Measurements from ENCODE around the gene PYDC2. TPM values are rescaled to one million over a fixed set of nuclear protein-coding genes. Genes with fewer than 3 reads are reported as not detected.

PYDC2 gene
- total and polyA plus RNA-seq, 4 donors: not detected

GRCh38 chr3:191493336-191493735, 32.4 kb downstream of the PYDC2 start:
- no peak overlapping the region for H3K27ac ChIP-seq (ENCODE audit: low read depth, low read length)
- H3K9me3 ChIP-seq (ENCODE audit: control insufficient read depth, insufficient read depth, low read length): no peaks in the 10 kb centered on the region
- DNase-seq (ENCODE audit: low read depth in 4 of 6, low spot score in 6 of 6): peak in 1 of 6 donors; percentile 2
- H3K36me3 ChIP-seq (ENCODE audit: control insufficient read depth, insufficient read depth, low read length): no peaks in the 10 kb centered on the region
- no peaks in the 10 kb centered on the region for H3K4me1 ChIP-seq (ENCODE audit: control insufficient read depth, insufficient read depth, low read length)
- H3K27me3 ChIP-seq (ENCODE audit: control insufficient read depth, insufficient read depth, low read length): no peaks in the 10 kb centered on the region
- no peak overlapping the region for H3K4me3 ChIP-seq (ENCODE audit: low read depth, low read length)

GRCh38 chr3:191499307-191500080, 38.5 kb downstream of the PYDC2 start:
- H3K9me3 ChIP-seq (ENCODE audit: control insufficient read depth, insufficient read depth, low read length): no peaks in the 10 kb centered on the region
- H3K27ac ChIP-seq (ENCODE audit: low read depth, low read length): peak overlapping the region; percentile 22
- H3K4me3 ChIP-seq (ENCODE audit: low read depth, low read length): peak overlapping the region; percentile 32
- peaks cover 5% of the 10 kb centered on the region for H3K4me1 ChIP-seq (ENCODE audit: control insufficient read depth, insufficient read depth, low read length)
- H3K36me3 ChIP-seq (ENCODE audit: control insufficient read depth, insufficient read depth, low read length): no peaks in the 10 kb centered on the region
- no peaks in the 10 kb centered on the region for H3K27me3 ChIP-seq (ENCODE audit: control insufficient read depth, insufficient read depth, low read length)
- WGBS (ENCODE audit: insufficient coverage): 14% methylated on average over 16 of the region's 20 CpGs
- DNase-seq (ENCODE audit: low read depth in 4 of 6, low spot score in 6 of 6): peak; percentile 24 to 83 (median 34)

GRCh38 chr3:191500892-191501291, 39.9 kb downstream of the PYDC2 start:
- no peaks in the 10 kb centered on the region for H3K27me3 ChIP-seq (ENCODE audit: control insufficient read depth, insufficient read depth, low read length)
- WGBS (ENCODE audit: insufficient coverage): no CpG with 5 or more reads among the region's 5 CpGs
- no peak overlapping the region for H3K27ac ChIP-seq (ENCODE audit: low read depth, low read length)
- H3K36me3 ChIP-seq (ENCODE audit: control insufficient read depth, insufficient read depth, low read length): no peaks in the 10 kb centered on the region
- no peaks in the 10 kb centered on the region for H3K9me3 ChIP-seq (ENCODE audit: control insufficient read depth, insufficient read depth, low read length)
- peaks cover 5% of the 10 kb centered on the region for H3K4me1 ChIP-seq (ENCODE audit: control insufficient read depth, insufficient read depth, low read length)
- no peak overlapping the region for H3K4me3 ChIP-seq (ENCODE audit: low read depth, low read length)
- no peak for DNase-seq (ENCODE audit: low read depth in 4 of 6, low spot score in 6 of 6)

- no peaks in the 10 kb centered on the region for H3K9me3 ChIP-seq (ENCODE audit: control insufficient read depth, insufficient read depth, low read length)
- H3K4me3 ChIP-seq (ENCODE audit: low read depth, low read length): no peak overlapping the region
- H3K27me3 ChIP-seq (ENCODE audit: control insufficient read depth, insufficient read depth, low read length): no peaks in the 10 kb centered on the region
- H3K27ac ChIP-seq (ENCODE audit: low read depth, low read length): no peak overlapping the region
- peak in 1 of 6 donors; percentile 50 for DNase-seq (ENCODE audit: low read depth in 4 of 6, low spot score in 6 of 6)
- WGBS (ENCODE audit: insufficient coverage): no CpG with 5 or more reads among the region's 3 CpGs
- no peaks in the 10 kb centered on the region for H3K36me3 ChIP-seq (ENCODE audit: control insufficient read depth, insufficient read depth, low read length)
- H3K4me1 ChIP-seq (ENCODE audit: control insufficient read depth, insufficient read depth, low read length): peaks cover 5% of the 10 kb centered on the region
Measured at GRCh38 chr3:191502583-191502982, 41.6 kb downstream of the PYDC2 start.

- no CpG with 5 or more reads among the region's 2 CpGs for WGBS (ENCODE audit: insufficient coverage)
- DNase-seq (ENCODE audit: low read depth in 4 of 6, low spot score in 6 of 6): no peak
- no peaks in the 10 kb centered on the region for H3K9me3 ChIP-seq (ENCODE audit: control insufficient read depth, insufficient read depth, low read length)
- no peaks in the 10 kb centered on the region for H3K4me1 ChIP-seq (ENCODE audit: control insufficient read depth, insufficient read depth, low read length)
- no peak overlapping the region for H3K27ac ChIP-seq (ENCODE audit: low read depth, low read length)
- H3K4me3 ChIP-seq (ENCODE audit: low read depth, low read length): no peak overlapping the region
- H3K27me3 ChIP-seq (ENCODE audit: control insufficient read depth, insufficient read depth, low read length): no peaks in the 10 kb centered on the region
- H3K36me3 ChIP-seq (ENCODE audit: control insufficient read depth, insufficient read depth, low read length): no peaks in the 10 kb centered on the region
Measured at GRCh38 chr3:191509078-191509477, 48.1 kb downstream of the PYDC2 start.

Small RNA genes lying within 50 kb of the gene (small RNA-seq; reads per million reads assigned to genes)
- not detected for gene PYDC2 (ENCODE audit: low replicate concordance)

Other genes with a start within 250 kb of the PYDC2 start
- gene CCDC50, start 131.8 kb upstream of the PYDC2 start, total RNA-seq: 10 to 100 TPM; 60.8 to 70.3 TPM
- gene CCDC50, start 131.8 kb upstream of the PYDC2 start, polyA plus RNA-seq (ENCODE audit: insufficient read length in 2 of 2): 10 to 100 TPM; 35.8 to 49.3 TPM
- 10 to 100 TPM in 1 of 2 donors, 1 to 10 TPM in 1; 1.5 to 18.5 TPM for gene UTS2B, start 130.6 kb upstream of the PYDC2 start, total RNA-seq
- gene UTS2B, start 130.6 kb upstream of the PYDC2 start, polyA plus RNA-seq (ENCODE audit: insufficient read length in 2 of 2): 10 to 100 TPM in 1 of 2 donors, 1 to 10 TPM in 1; 3.0 to 11.6 TPM

All from spinal cord (tissue), 10 donors.